PC-9 (cell line): ENCODE measurements around the gene ADAMTSL5.
A peak's percentile ranks its signal among the peaks of the same experiment; 100 is the strongest.

ENCODE experiments used
- CTCF ChIP-seq: fragments of 200-600 bp; sonication (generic); conservative IDR thresholded peaks from 2 replicates; pipeline ENCODE4 v1.6.1; 2017; ENCODE audit warnings: mixed run types, antibody characterized with exemption, mild to moderate bottlenecking, moderate library complexity
- EZH2 ChIP-seq: fragments of 200-600 bp; sonication (generic); IDR thresholded peaks from 2 replicates; pipeline ENCODE4 v1.8.0; 2017; ENCODE audit warnings: antibody characterized with exemption, low read depth

- peak; percentile 77 for TF ChIP-seq CTCF
- no peak for TF ChIP-seq EZH2
Observed at GRCh38 chr19:1503089-1503924, 9.5 kb downstream of the ADAMTSL5 start.
